AG10803 (cell line): Measurements from ENCODE around the gene ENGASE.

Source experiments
- DNase-seq: peaks from one replicate; pipeline ENCODE4 v3.0.0; 2010; ENCODE audit warnings: low read depth
- H3K4me3 ChIP-seq: 2 replicates; pipeline ENCODE4 v1.5.1; 2011; ENCODE audit warnings: mild to moderate bottlenecking, low read length, control low read depth
- TF ChIP-seq, protein P1 (sequence below): conservative IDR thresholded peaks from 2 replicates; pipeline ENCODE4 v1.5.1; 2011; ENCODE audit warnings: mild to moderate bottlenecking, low read length, control low read depth, inconsistent platforms

The ENGASE gene

DNA sequence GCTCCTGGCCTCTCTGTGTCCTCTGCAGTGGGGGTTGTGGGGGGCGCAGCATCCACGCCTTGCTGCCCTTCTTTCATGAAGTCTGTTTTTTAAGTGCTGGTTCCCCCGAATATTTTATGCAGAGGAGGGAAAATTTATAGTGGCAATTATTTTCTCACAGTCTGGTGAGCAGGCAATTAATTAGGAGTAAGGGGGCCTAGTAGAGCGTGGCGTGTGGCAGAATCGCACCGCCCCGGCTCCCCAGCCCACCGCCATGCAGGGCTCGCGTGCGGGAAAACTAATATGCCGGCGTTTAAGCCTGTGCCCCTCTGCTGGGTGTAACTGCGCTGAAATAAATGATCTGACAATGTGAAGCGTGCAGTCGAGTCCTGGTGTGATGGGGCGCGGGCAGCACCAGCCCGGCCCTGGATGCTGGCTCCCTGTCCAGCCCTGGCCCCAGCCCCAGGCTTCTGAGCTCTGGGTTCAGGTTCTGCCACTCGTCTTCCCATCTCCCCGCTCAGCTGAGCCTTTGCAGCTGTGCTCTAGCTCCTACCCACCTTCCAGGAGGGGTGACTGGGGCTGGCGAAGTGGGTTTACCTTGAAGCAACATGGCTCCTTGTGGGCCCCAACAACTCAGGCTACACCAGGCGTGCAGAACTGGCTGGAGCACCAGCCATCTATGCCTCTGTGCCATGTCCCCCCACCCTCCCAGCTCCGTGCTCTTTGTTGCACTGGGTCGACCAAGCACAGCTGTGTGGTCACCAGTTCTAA, 13.8 kb downstream of the ENGASE start:
- no peak for DNase-seq
- TF ChIP-seq, protein P1, sequence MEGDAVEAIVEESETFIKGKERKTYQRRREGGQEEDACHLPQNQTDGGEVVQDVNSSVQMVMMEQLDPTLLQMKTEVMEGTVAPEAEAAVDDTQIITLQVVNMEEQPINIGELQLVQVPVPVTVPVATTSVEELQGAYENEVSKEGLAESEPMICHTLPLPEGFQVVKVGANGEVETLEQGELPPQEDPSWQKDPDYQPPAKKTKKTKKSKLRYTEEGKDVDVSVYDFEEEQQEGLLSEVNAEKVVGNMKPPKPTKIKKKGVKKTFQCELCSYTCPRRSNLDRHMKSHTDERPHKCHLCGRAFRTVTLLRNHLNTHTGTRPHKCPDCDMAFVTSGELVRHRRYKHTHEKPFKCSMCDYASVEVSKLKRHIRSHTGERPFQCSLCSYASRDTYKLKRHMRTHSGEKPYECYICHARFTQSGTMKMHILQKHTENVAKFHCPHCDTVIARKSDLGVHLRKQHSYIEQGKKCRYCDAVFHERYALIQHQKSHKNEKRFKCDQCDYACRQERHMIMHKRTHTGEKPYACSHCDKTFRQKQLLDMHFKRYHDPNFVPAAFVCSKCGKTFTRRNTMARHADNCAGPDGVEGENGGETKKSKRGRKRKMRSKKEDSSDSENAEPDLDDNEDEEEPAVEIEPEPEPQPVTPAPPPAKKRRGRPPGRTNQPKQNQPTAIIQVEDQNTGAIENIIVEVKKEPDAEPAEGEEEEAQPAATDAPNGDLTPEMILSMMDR, result no peak
- H3K4me3 ChIP-seq, result no peak overlapping the region

DNA sequence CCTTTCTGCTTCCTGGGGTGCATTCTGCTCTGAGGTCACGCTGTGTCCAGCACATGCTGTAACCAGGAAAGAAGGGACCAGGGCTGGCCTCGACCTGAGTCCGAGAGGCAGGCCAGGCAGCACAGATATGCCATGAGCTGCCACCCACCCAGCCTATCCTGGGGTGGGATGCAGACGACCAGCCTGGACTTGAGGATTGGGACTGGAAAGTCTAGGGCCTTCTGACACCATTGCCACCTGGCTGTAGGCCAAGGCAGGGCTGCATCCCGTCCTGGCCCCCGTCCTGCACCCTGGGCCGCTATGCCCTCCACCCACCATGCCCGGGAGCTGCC, 14.3 kb downstream of the ENGASE start:
- no peak overlapping the region for H3K4me3 ChIP-seq
- TF ChIP-seq, protein P1, result no peak
- DNase-seq, result no peak

DNA sequence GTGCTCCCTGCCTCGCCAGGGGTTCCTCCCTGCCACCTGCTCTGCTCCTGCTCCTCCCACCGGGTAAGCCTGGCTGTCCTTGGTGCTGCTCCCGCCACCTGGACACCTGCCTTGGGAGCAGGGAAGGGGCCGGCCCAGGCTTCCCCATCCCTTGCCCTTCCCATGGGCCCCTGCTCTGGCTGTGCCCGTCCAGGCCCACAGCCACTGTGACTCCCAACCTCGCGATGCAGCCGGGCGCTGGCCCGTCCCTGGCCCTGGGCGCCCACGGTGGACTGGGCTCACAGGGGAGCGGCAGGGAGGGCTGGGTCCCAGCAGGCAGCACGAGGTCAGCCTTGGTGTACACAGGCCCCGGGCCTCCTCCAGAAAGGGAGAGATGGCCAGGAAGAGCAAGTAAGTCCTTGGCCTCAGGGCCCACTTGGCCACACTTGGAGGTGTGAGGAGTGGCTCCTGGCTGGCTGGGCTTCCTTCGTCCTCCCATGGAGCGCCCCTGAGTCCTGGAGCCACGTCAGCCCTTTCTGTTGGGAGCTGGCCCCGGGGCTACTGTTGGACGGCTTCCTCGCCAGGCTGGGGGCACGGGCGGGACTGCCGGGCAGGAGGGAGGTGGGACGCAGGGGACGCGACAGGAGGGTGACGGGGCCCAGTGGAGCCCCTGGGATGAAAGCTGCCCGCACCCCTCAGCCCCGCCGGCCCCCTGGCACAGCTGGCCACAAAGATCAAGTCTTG, 15.3 kb downstream of the ENGASE start:
- no peak for DNase-seq
- TF ChIP-seq, protein P1, result no peak
- H3K4me3 ChIP-seq, result no peak overlapping the region

DNA sequence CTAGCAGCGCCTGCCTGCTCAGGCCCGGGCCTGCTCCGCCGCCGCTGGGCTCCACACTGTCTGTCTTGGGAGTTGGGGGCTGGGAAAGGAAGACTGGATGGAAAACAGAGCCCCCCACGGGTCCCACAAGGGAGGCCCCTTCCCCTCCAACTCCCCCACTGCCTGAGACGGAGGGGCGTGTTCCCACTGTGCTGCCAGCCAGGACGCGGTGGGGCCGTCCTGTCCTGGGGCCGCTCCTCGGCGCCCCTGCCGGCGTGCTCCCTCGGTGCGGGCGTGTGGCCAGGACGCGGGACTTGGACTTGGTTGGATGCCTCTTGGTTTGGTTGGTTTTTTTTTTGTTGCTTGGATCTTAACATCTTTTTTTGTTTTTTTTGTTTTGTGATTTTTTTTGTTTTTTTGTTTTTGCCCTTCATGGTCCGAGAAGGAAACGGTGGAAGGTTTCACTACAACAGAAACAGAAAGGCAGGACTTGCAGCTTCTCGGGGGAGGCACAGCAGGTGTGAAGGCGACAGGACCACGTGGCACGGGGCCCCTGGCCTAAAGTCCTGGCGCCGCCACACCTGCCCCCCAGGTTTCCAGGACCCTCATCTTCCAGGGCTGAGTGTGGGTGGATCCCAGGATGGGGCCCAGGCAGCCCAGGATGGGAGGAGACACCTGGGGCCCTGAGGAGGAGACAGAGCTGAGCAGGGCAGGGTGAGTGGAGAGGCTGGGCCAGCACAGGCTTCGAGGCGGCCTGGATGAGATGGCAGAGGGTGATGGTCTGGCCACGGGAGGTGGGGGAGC, 16.0 kb downstream of the ENGASE start:
- TF ChIP-seq, protein P1, result peak; percentile 25

DNA sequence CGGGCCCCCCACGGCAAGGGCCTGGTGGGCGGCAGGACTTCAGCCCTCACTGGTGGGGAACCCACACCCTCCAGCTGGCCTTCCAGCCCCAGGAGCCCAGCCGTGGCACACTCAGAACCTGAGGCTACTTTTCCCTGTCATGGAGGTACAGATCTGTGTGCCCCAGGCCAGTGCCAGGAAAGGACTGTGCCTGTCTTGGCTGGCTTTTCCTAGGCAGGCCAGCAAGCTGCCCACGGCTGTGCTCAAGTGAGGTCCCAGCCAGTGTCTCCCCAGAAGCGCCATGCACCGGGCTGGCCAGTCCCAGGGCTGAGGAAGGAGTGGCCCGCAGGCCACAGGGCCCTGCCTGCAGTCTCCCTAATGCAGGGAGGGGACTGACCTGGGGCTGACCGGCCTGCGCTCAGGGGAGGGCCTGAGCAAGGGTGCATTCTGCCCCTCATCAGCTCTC, 16.6 kb downstream of the ENGASE start:
- no peak overlapping the region for H3K4me3 ChIP-seq
- DNase-seq, result no peak
- TF ChIP-seq, protein P1, result no peak

More for the DNA sequence above, 16.0 kb downstream of the ENGASE start:
- no peak for DNase-seq
- no peak overlapping the region for H3K4me3 ChIP-seq

DNA sequence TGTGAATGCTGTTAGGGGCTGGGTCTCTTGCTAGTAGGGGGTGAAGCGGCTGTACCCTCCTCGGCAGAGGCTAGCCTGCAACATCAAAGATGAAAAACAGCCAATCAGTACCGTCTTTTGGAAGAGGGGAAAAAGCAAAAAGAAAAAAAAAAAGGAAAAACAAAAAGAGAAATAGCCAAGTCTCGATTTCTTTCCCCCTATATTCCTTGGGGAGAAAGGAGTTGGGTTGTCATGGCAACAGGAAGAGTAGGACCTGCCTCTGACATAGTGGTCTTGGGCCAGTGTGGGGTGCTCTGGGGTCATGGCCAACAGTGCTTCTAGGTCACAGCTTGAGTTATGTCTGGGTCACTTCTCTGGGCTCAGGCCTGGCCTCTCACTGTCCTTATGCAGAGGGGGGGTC, 17.9 kb downstream of the ENGASE start:
- TF ChIP-seq, protein P1, result no peak
- H3K4me3 ChIP-seq, result no peak overlapping the region
- no peak for DNase-seq
